ENCODE results near the gene GNG2. TPM values are rescaled to one million over a fixed set of nuclear protein-coding genes. Genes with fewer than 3 reads are reported as not detected.
A peak's percentile ranks its signal among the peaks of the same experiment; 100 is the strongest.

GNG2 gene
- total RNA-seq, 1 donor from 2014 or later: 40.8 TPM

DNA sequence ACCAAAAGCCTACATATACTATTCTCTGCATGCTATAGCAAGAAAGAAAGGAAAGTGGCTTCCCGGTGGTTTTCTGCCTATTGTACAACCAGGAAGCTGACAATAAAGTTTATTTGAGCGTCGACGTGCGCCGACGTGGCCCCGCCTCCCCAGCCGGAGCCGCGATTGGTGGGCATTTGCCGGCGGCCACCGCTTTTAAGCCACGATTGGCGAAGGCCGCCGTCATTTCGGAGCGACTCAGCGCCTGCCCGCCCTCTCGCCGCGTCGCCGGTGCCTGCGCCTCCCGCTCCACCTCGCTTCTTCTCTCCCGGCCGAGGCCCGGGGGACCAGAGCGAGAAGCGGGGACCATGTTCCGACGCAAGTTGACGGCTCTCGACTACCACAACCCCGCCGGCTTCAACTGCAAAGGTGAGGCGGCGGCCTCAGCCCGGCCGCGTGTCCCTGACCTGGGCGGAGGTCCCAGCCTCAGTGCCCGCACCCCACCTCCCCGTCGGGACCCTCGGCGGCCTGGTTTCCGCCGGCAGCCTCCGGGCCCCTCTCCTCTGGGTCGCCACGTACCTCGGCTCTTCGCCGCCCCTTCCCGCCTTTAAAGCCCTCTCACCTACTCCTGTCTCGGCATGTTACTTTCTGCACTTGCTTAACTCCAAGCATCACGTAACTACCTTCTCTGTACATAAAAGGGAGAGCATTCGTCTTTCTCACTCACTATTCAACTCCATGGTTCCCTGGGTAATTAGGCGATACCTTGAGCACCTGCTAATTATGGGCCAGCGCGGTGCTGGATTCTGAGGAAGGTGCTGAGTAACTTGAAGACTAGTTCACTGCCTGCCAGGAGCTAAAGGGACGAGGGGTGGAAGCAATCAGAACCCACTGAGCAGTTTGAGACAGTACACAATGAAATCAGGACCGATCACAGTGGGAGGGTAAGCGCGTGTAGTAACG is 129.2 kb downstream of the GNG2 start, which contains the start of gene RTRAF:
Gene RTRAF, plus strand, starts transcription at position 254 of the 942 bp plus-strand sequence. Its CDS starts 94 bp downstream, at position 348.
- peak; percentile 39 for DNase-seq (ENCODE audit: extremely low read depth, low read depth, low spot score)

DNA sequence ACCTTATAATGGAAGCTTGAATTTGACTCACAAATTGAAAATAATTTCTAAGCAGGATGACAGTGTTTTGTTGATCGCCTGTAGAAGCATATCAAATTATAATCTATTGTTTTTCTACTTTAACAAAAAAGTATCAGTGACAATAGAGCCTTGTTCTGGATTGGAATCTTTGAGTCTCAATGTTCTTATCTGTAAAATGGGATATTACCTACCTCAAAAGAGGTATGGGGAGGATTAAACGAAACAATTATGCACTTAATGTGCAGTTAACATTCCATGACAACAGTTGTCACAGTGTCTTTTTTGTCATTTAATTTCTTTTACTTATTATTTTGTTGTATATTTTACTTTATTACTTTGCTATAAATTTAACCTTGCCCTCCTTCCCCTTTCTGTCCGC is 130.1 kb downstream of the GNG2 start:
- no peak for DNase-seq (ENCODE audit: extremely low read depth, low read depth, low spot score)

DNA sequence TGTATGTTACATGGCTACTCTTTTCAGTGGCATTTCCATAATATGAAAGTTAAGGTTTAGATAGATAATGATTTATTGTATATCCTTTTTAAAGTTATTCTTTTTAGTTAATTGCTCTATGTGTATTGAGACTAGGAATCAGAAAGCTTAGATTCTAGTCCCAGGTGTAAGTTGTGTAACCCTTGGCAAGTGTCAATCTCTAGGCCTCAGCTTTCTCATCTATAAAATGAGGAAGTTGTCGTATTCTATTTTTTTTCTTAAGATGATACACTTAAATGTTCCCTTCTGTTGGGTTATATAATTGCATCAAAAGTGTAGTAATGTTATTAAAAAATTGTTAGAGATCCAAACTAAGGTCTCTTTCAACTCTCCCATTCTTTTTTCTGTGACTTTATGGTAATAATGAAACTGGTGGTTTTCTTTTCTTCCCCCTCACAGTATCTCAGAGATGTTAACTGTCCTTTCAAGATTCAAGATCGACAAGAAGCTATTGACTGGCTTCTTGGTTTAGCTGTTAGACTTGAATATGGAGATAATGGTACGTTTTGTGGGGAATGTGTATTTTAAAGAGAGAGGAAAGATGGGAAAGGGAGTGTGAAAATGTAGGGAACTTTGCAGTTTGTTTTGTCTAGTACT is 133.0 kb downstream of the GNG2 start:
- no peak for DNase-seq (ENCODE audit: extremely low read depth, low read depth, low spot score)

DNA sequence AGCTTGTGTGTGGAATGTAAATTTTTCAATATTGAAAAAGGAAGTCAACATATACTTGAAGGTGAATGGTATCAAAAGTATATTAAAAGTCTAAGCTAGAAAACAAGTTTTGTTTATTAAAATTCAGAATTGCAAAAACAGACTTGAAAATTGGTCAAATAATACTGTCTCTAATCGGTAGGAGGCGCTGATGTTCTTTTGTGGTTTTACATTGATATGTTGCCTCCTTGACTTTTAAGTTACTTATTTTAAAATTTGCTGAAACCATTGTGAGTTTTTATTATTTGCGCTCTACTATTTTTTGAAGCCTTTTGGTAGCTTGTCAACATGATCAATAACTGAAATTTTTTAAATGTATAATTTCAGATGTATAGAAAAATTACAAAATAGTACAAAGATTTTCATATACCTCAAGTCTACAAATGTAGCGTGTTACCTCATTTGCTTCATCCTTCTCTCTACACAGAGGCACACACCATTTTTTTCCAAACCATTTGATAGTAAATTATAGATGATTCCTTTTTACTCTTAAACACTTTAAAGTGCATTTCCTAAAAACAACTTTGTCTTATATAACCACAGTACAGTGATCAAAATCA is 135.8 kb downstream of the GNG2 start:
- DNase-seq (ENCODE audit: extremely low read depth, low read depth, low spot score): peak; percentile 37

DNA sequence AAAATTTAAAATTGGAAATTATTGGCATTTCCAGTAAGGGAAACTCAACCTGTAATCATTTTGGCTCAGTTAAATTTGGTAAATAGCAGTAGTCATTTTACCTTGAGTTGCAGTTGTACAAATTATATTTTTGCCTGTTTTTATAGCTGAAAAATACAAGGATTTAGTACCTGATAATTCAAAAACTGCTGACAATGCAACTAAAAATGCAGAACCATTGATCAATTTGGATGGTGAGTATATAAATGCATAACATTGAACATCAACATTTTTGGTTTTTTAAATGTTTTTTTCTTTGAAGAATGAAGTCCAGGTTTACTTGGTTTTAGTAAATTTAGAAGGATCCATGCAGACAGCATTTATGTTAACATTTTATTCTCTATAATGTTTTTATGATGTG is 137.9 kb downstream of the GNG2 start:
- DNase-seq (ENCODE audit: extremely low read depth, low read depth, low spot score): no peak

DNA sequence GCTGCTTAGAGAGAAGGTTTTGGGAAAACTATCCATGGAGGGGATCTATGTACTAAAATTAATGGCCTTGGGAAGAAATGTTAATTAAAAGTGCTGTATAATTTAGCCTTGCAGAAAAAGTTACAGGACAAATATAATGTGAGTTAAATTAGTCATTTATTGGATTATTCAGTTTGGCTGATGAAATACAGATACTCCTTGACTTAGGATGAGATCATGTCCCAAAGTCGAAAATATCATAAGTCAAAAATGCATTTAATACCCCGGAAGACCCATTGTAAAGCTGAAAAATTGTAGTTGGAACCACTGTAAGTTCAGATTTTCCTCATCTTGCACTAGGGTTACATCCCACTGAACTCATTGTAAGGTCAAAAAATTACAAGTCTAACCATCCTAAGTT is 138.7 kb downstream of the GNG2 start:
- no peak for DNase-seq (ENCODE audit: extremely low read depth, low read depth, low spot score)

DNA sequence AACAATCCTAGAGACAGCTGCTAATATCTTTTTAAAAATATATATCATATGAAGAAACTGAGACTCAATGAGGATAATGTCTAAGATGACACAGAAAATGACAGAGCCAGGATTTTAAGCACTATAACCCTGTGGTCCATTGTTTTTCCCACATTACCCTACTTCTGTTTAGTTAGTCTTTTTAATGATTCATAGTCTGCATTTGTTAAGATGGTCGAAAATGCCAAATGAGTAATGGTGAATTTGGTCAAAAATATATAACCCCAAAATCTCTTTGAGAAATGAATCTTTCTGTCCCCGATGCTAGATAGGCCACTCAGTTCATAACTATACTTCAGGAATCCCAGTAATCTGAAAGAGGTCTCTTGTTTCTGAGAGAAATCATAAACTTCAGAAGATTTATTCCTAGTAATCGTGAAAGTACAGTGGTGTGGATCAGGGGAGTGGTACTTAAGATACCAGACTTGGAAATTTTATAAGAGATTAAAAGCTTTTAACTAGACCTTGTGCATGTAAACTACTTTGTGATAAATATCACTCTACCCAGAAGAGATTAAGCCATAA is 139.7 kb downstream of the GNG2 start:
- no peak for DNase-seq (ENCODE audit: extremely low read depth, low read depth, low spot score)

DNA sequence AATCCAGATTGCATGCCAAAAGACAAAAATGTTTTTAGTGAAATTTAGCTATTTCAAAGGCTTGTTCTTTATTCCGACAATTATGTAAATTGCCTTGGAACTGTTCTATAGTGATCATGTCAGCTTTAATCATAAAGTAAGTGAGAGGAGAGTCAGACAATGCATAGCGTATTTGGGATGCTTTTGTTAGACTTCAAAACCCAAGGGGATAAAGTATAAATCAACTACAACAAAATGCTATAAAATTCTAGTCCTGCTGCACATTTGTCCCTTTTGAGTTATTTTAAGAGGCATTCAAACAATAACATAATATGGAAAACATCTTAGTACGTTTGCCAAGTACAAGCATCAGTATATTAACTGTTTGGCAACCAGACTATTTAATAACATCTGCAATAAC is 140.3 kb downstream of the GNG2 start:
- no peak for DNase-seq (ENCODE audit: extremely low read depth, low read depth, low spot score)

DNA sequence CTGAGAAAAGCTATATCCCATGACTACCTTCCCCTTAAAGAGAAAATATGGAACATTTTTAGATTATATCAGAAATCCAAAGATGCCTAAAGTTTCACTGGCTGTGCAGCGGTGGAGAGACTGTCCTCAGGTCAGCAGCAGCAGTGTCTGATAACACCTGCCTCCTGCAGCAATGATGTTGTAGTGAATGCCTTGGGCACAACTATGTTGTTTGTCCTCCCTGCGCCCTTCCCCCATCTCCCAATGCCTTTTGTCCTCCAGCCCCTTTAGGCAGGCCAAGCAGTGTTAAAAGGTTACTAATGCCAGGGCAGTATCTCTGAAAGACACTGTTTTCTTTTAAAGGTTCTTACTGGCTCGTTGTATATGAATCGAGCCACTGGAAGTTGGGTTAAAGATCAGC is 142.1 kb downstream of the GNG2 start:
- no peak for DNase-seq (ENCODE audit: extremely low read depth, low read depth, low spot score)

DNA sequence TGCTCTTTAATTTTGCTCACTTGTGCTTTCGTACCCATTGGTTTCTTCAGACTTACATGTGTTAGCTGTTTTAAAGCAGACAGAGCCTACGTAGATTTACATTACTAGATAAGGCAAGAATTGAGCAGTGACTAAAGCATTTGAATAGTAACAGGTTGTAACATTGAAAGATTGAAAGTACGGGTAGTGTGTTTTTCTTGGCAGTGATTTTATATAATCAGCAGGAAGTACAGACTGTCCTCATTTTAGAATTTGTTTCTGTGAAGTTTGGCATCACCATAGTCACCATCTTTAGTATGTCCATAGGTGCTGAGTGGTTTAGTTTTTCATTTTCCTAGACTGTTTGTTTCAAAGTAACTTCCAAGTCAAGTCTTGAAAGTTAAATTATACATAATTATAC is 142.9 kb downstream of the GNG2 start:
- no peak for DNase-seq (ENCODE audit: extremely low read depth, low read depth, low spot score)

DNA sequence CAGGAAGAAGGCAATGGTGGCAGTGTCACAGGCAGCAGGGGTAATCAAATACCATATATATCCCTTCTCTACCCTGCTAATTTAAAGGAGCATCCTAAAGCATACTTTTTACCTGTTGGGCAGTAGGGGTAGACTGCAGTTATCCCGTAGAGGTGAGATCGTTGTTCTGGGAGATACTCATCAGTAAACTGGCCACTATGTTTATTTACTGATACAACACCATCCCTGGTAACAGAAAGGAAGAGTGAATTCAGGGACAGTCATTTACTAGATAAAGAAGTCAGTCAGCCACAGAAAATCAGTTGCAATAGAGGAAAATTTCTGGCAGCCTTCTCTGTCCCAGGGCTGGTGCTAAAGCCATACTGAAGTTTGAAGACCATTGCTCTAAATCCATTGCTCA is 145.2 kb downstream of the GNG2 start:
- DNase-seq (ENCODE audit: extremely low read depth, low read depth, low spot score): no peak

DNA sequence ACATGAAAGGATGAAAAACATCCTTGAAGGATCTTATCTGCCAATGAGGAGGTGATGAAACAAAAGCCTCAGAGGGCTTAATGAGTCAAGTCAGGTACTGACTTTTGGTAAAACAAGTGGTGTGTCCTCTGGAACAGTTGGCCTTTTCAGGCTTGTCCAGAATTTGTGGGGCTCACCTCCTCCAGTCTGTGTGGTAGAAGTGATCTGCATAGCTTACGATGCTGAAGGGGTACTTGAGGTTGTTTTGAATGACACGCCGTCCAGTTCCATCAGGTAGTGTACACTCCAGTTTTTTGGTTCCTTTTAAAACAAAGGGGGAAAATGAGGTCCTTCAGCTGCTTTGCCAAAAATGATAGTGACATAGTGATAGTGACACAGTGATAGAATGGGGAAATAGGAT is 145.9 kb downstream of the GNG2 start:
- no peak for DNase-seq (ENCODE audit: extremely low read depth, low read depth, low spot score)

DNA sequence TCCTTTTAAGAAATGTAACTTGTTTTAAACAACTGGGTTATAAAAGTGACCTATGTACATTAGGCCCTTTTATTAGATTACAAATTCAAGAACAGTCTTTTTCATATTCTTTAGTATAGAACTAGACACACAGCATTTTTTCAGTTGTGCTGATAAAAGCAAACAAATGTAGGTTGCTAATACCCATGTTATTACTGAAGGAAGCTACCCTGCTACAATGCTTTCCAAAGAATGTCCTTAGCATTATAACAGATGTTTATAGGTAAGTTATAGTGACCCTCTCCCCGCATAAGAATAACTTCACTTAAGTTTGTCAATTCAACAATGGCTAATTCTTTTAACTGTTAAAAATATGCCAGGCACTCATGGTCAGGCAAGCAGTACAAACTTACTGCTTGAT is 146.8 kb downstream of the GNG2 start:
- no peak for DNase-seq (ENCODE audit: extremely low read depth, low read depth, low spot score)

DNA sequence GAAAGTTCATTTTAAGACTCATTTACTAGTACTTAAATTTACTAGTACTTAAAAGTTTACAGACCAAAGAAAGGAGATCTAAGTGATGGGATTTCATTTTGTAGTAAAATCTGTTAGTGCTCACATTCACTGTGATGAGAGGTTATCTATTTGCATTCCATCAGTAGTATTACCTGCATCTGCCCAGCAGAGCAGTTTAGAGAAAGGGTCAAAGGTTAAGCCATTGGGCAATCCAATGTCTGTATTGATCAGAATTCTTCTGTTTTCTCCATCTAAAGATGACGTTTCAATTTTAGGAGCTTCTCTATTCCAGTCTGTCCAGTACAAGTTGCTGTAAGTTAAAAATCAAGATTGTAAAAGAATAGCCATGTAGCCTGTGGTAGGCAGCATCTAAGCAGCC is 147.2 kb downstream of the GNG2 start:
- no peak for DNase-seq (ENCODE audit: extremely low read depth, low read depth, low spot score)

DNA sequence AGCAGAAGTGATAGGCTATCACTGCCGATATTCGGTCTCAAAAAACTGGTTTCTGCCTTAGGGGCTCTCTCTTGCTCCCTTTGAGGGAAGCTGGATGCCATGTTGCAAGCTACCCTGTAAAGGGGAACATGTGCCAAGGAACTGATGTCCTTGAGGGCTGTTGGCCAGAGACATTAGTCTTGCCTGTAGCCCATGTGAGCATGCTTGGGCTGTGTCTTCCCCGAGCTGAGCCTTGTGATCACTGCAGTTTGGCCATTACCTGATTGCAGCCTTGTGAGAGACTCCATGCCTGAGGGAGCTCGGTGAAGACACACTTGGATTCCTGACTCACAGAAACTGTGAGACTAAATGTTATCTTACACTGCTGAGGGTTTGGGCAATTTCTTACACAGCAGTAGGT is 147.7 kb downstream of the GNG2 start:
- DNase-seq (ENCODE audit: extremely low read depth, low read depth, low spot score): no peak

DNA sequence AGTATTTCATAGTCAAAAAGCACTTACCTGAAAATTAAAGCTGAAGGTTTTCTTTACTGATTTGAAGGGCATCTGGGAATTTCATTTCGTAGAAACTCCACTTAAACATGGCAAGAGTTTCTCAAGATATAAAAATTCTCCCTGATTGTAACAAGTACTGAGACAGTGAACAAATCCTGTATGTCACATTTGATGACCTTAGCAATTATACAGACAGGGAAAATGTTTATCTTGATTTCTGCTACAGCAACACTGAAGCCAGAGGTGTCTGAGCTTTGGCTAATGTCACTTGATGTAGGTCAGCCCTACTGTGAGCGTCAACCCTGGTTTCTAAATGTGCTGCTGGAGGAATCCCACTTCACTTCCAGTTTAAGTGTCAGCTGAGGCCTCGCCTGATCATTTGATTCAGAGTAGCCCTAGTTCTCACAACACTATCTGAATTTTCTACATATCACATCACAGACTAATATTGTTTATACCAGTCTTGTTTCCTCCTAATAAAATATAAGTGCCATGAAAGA is 149.8 kb downstream of the GNG2 start:
- DNase-seq (ENCODE audit: extremely low read depth, low read depth, low spot score): no peak

DNA sequence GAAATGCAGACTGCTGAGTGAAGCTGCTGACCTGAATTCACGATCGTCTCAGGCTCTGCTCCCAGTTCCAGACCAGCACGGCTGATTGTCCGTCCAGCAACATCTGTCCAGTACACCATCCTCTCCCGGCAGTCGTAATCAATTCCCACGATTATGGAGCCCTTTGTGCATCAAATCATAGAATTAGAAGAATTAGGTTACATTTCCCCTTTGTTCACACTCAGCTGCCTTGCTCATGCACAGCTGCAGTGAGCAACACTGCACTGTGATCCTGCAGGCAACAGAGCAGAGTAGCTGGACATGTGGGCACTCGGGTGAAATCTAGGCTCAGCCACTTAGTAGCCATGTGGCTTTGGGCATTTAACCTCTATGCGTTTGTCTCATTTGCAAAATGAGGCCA is 151.1 kb downstream of the GNG2 start:
- no peak for DNase-seq (ENCODE audit: extremely low read depth, low read depth, low spot score)

DNA sequence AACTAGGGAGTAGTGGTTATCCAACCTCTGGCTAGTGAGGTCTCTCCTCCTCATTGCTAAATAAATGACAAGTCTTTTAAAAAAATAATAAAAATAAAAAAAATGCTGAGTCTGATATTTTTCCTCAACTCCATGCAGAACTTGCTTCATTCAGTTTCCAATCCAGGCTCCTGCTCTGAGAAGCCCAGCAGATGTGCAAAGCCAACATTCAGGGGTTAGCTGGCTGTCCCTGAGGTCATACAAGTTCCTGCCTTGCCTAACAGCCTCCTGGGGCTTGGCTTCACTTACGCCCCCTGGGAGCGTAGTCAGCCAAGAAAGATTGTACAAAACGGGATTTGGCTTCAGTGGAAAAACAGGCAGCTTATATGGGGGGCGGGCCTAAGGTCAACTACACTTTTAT is 152.2 kb downstream of the GNG2 start:
- no peak for DNase-seq (ENCODE audit: extremely low read depth, low read depth, low spot score)

DNA sequence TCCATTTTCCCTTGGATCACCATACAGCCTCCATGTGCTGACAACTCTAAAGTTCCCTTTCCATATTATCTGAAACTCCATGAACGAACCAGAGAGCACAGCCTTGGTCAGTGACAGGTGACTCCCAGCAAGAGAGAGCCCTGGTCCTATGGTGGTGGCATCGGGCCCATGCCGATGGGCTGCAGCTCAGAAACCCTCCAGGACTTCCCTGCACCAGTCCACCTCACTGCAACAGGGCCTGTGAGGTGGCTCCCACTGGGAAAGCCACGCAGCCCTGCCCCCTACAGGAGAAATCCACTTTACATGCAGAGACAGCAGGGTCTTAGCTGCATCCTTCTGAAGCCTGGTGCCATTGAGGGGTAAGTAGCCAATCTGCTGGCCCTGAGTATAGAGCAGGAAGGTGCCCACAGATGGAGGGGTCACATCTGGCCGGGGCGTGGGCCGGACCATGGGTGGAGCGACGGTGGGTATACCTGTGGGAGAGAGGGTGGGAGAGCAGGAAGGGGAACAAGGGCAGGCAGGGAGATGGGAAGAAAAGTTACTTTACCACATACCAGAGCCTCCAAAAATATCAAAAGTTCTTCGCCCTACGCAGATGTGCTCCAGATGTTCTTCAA is 153.7 kb downstream of the GNG2 start:
- DNase-seq (ENCODE audit: extremely low read depth, low read depth, low spot score): no peak

DNA sequence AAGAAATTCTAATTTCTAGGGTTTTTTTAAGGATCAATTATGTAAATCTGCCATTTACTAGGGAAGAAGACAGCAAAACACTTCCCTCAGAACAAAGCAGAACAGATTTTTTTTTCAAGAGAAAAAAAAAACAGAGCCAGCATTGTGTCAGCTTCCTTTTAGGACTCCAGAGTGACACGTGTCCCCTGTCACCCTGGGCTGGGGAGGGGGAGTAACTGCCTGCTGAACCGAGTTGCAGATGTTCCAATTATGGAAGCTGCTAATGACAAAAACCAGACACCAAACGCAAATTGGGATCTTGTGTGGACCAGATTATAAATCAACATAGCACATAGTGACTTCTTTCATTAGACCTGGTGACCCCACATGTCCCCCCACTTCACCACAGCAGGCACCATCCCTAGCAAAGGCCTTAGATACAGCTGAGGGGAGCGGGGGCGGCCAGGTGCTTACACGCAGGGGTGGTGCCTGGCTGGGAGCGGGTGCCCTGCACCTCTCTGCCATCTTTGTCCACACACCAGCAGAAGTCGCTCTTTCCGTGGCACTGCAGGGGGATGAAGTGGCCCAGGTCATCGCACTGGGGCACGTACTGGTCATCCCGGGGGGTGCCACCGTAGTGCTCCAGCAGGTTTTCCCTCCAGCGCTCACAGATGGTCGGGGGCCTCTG is 154.3 kb downstream of the GNG2 start:
- DNase-seq (ENCODE audit: extremely low read depth, low read depth, low spot score): no peak
